Heart right ventricle (tissue), 16 donors: Measurements from ENCODE around the gene RAB40A. TPM values are rescaled to one million over a fixed set of nuclear protein-coding genes. Genes with fewer than 3 reads are reported as not detected.

Experiments
- ATAC-seq, 8 donors: fragments of 200-7000 bp; cut with Tn5 transposase; one replicate each; pipeline ENCODE4 v1.9.1; 2020; ENCODE audit warnings: mild to moderate bottlenecking in 8 of 8, moderate library complexity in 8 of 8, moderate number of reproducible peaks in 1 of 8
- DNase-seq, 2 donors: peaks; one replicate each; pipeline ENCODE4 v3.0.0-alpha.2; 2020
- H3K27ac ChIP-seq, 10 donors: fragments of 200-600 bp; sonication (generic) in 2 of 10; one replicate each; pipeline versions ENCODE4 v1.5.0 to v1.8.0; 2020 to 2022; ENCODE audit warnings: mild to moderate bottlenecking in 3 of 10
- H3K27me3 ChIP-seq, 7 donors: fragments of 200-600 bp; one replicate each; pipeline ENCODE4 v1.8.0; 2021 to 2022; ENCODE audit warnings: mild to moderate bottlenecking in 2 of 7
- H3K36me3 ChIP-seq, 9 donors: fragments of 200-600 bp; sonication (generic) in 1 of 9; one replicate each; pipeline versions ENCODE4 v1.5.0 to v1.8.0; 2020 to 2022; ENCODE audit warnings: mild to moderate bottlenecking in 2 of 9
- H3K4me1 ChIP-seq, 9 donors: fragments of 200-600 bp; sonication (generic) in 1 of 9; one replicate each; pipeline versions ENCODE4 v1.5.0 to v1.8.0; 2020 to 2022; ENCODE audit warnings: mild to moderate bottlenecking in 4 of 9
- H3K4me3 ChIP-seq, 10 donors: fragments of 200-600 bp; sonication (generic) in 2 of 10; one replicate each; pipeline versions ENCODE4 v1.5.0 to v1.8.0; 2020 to 2022; ENCODE audit warnings: mild to moderate bottlenecking in 7 of 10, moderate library complexity in 2 of 10
- H3K9me3 ChIP-seq, 11 donors: fragments of 200-600 bp in 10 of 11; sonication (generic) in 2 of 11; one replicate each; pipeline versions ENCODE4 v1.5.0 to v1.8.0; 2013 to 2022; ENCODE audit warnings: mild to moderate bottlenecking in 2 of 11, control low read depth in 1 of 11, moderate library complexity in 1 of 11
- WGBS, 2 donors: extraction: QIAGEN DNeasy Blood & Tissue Kit; methylation state at CpG; one replicate each; pipeline ENCODE4 v1.1.7; 2013; ENCODE audit warnings: inconsistent platforms in 1 of 2; 5-methylcytosine and 5-hydroxymethylcytosine counted together
- intact Hi-C, 10 donors: fragments of 100-400 bp; cut with DNase I; formaldehyde crosslinking; loops; one replicate each; pipeline versions ENCODE4 v1.11.1 to v1.14.2; 2022
- polyA plus RNA-seq, 2 donors: library from polyadenylated mRNA; stranded (reverse); fragments of 200-250 nt; gene quantifications; one replicate each; pipeline ENCODE4 v1.2.3, GENCODE V29; 2013
- total RNA-seq, 10 donors: library from RNA; stranded (reverse); fragmentation: NEBNext Ultra II Directional in 3 of 10; extraction: Animal tissue kit (Norgen Biotek cat#: 25700) in 3 of 10; gene quantifications; one replicate each; pipeline versions ENCODE4 v1.2.1 to v1.2.4, GENCODE V29; 2021 to 2023
- TF ChIP-seq, protein P1 (sequence below), 9 donors: fragments of 200-600 bp; sonication (generic) in 2 of 9; IDR thresholded peaks; one replicate each; pipeline versions ENCODE4 v1.5.0 to v1.8.0; 2021 to 2022; ENCODE audit warnings: antibody characterized with exemption in 9 of 9, mild to moderate bottlenecking in 5 of 9, moderate library complexity in 1 of 9
- donor health status: Arrhythmogenic right ventricular cardiomyopathy.
- donor health status: ischemic (EF 13 %, LVEDD 7.1; RV severe dilation, severe dysfunction).
- donor health status: healthy with polysubstance abuse.
- donor health status: DM: no; HTN: yes; CAD: no.
- donor health status: DM: no; HTN: no; CAD: no.
- donor health status: ischemic (EF 25% LVEDD 6.9; RV normal size, moderate dysfunction).
- donor health status: ischemic (EF 25% LVEDD 5.7; RV mildly dilated, moderate dysfunction).
- donor health status: healthy.
- donor health status: DM: yes; HTN: yes; CAD: no.
- donor health status: Ischemic cardiomyopathy.
- donor health status: ischemic (EF 35%, LVEDD 5.7; RV mildly dilated, moderate dysfunction).
- donor health status: nonischemic (EF 11% LVEDD 7.7; RV severe dilation, severe dysfunction).
- donor health status: DM: yes; HTN: yes; CAD: no.
- donor health status: PGD.
- donor health status: ischemic (EF 29% LVEDD 5.4; RV normal size, mild dysfunction).
- donor health status: nonischemic (EF 23%, LVEDD 6.1; RV moderate dilation, normal function).

Gene RAB40A
- total and polyA plus RNA-seq, 12 donors: 0.04 to 0.44 (median 0.26) TPM; not detected in 4

DNA sequence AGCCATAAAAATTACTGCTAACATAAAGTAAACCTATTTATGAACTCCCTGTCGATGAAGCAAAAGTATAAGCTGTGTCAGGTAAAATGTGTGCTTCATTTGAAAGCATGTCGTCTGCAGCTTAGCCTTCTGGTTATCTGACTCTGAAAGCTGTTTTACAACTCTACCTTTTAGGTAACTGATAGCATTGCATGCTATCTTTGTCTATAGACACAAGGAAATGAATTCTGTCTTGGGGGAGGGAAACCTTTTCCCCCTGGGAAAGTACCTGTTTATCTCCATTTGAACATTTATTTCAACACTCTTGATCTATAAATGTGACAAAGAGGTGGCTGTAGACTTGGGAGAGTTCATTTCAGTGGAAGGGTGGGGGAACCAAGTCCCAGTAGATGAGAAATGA lies 51.4 kb downstream of the RAB40A start:
- H3K4me3 ChIP-seq: no peak overlapping the region
- H3K27me3 ChIP-seq: peaks cover 0 to 30% (median 0%) of the 10 kb centered on the region in 7 donors
- 67 to 82% methylated on average over 2 of the region's 2 CpGs for WGBS, 2 donors
- H3K36me3 ChIP-seq: no peaks in the 10 kb centered on the region
- intact Hi-C loops: loop anchor here in 7 of 10 donors (2.0 to 10.0 kb wide), 5 partner anchors 125 to 256 kb away; partner anchors contain the start of genes BEX4 (in 3 of the 7) and TCEAL7 (in 1 of the 7)
- TF ChIP-seq, protein P1, sequence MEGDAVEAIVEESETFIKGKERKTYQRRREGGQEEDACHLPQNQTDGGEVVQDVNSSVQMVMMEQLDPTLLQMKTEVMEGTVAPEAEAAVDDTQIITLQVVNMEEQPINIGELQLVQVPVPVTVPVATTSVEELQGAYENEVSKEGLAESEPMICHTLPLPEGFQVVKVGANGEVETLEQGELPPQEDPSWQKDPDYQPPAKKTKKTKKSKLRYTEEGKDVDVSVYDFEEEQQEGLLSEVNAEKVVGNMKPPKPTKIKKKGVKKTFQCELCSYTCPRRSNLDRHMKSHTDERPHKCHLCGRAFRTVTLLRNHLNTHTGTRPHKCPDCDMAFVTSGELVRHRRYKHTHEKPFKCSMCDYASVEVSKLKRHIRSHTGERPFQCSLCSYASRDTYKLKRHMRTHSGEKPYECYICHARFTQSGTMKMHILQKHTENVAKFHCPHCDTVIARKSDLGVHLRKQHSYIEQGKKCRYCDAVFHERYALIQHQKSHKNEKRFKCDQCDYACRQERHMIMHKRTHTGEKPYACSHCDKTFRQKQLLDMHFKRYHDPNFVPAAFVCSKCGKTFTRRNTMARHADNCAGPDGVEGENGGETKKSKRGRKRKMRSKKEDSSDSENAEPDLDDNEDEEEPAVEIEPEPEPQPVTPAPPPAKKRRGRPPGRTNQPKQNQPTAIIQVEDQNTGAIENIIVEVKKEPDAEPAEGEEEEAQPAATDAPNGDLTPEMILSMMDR (IDR thresholded peaks at IDR 0.05): no peak
- no peaks in the 10 kb centered on the region for H3K4me1 ChIP-seq
- H3K9me3 ChIP-seq: peaks cover 0 to 5% (median 0%) of the 10 kb centered on the region in 11 donors
- ATAC-seq (no peak), DNase-seq (no peak)
- no peak overlapping the region for H3K27ac ChIP-seq

DNA sequence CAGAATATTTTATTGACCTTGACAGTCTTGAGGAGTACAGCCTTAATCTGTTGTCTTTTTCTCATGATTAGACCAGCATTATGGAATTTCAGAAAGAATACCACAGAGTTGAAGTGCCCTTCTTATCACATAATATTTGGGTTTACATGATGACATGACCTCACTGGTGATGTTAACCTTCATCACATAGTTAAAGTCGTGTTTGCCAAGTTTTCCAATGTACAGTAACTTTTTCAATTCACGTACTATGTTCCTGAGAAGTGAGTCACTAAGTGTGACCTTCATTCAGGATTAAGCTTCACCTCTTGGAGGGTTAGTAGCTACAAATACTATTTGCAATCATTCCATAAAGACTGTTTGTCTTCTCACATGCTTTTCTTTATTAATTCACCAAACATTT lies 52.1 kb downstream of the RAB40A start:
- intact Hi-C loops: loop anchor here in 7 of 10 donors (2.0 to 10.0 kb wide), 5 partner anchors 124 to 255 kb away; partner anchors contain the start of genes BEX4 (in 3 of the 7) and TCEAL7 (in 1 of the 7)
- Histone ChIP-seq H3K4me3 (no peak overlapping the region), H3K27ac (no peak overlapping the region), H3K36me3 (no peaks in the 10 kb centered on the region), H3K4me1 (no peaks in the 10 kb centered on the region), H3K27me3 (peaks cover 0 to 30% (median 0%) of the 10 kb centered on the region in 7 donors), H3K9me3 (peaks cover 0 to 3% (median 0%) of the 10 kb centered on the region in 11 donors)
- WGBS, 2 donors: 58% methylated on average over 2 of the region's 2 CpGs
- no peak for ATAC-seq
- DNase-seq: no peak
- TF ChIP-seq, protein P1 (IDR thresholded peaks at IDR 0.05): no peak

DNA sequence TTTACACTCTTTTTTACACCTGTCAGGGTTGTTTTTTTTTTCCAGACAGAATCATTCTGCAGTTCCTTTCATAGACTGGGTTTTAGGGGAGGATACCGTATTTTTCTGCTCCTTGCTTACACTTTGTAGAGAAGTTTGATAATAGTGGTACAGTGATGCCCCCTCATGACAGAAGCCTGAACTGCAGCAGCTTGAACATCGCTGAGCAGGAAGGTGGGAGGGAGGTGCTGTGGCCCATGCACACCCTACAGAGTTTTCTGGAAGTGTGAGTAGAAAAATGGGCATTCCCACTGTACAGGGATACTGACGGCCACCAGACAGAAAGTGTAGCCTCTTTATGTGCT lies 54.5 kb downstream of the RAB40A start:
- 0% methylated on average over 3 of the region's 3 CpGs for WGBS, 2 donors
- Histone ChIP-seq H3K4me3 (peak overlapping the region in 9 of 10 donors; percentile 11 to 47 (median 38)), H3K36me3 (no peaks in the 10 kb centered on the region), H3K27ac (no peak overlapping the region), H3K4me1 (no peaks in the 10 kb centered on the region), H3K27me3 (peaks cover 0 to 26% (median 0%) of the 10 kb centered on the region in 7 donors), H3K9me3 (no peaks in the 10 kb centered on the region)
- DNase-seq (peak; percentile 39 to 73), ATAC-seq (peak; percentile 73 to 96 (median 90))
- intact Hi-C loops: loop anchor here (1.0 to 10.0 kb wide), 8 partner anchors 118 to 254 kb away; partner anchors contain the start of genes BEX4 (in 3 of the 10) and TCEAL7 (in 1 of the 10)
- TF ChIP-seq, protein P1 (IDR thresholded peaks at IDR 0.05): peak; percentile 45 to 78 (median 72)

DNA sequence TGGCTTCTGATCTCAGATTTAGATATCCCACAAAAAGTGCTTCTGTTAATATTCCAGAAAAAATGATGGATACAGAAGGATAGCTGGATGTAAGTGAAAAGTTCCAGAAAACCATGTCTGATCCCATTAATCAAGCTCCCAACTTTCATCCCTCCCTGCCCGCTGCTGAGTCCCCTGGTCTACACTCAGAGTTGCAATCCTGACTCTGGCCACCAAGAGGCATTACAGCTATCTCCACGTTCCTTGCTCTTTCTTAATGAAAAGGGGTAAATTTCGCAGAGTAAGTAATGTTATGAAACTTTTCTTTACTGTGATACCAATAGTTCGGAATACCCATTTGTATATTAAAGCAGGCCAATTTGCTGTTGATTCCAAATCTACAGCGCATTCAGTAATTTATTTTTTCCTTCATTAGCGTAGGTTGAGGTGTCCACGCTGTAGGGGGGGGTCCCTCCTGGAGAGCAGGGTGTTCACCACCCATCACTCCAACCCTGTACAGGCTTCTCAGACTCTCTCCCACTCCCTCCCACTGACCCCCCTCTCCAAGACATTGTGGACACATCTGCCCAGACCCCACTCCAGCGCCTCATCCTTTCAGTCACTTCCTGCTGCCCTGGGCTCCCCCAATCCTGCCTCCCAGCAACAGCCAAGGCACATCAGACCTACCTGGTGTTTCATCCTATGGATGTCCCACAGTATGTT lies 55.1 kb downstream of the RAB40A start:
- H3K36me3 ChIP-seq: no peaks in the 10 kb centered on the region
- no peaks in the 10 kb centered on the region for H3K9me3 ChIP-seq
- no peak overlapping the region for H3K27ac ChIP-seq
- H3K4me3 ChIP-seq: peak overlapping the region in 9 of 10 donors; percentile 11 to 47 (median 38)
- no peaks in the 10 kb centered on the region for H3K4me1 ChIP-seq
- peak in 7 of 8 donors; percentile 16 to 82 (median 69) for ATAC-seq
- DNase-seq: peak in 1 of 2 donors; percentile 4
- 25 to 38% methylated on average over 8 of the region's 8 CpGs for WGBS, 2 donors
- TF ChIP-seq, protein P1 (IDR thresholded peaks at IDR 0.05): peak in 5 of 9 donors; percentile 28 to 40 (median 36)
- peaks cover 0 to 21% (median 0%) of the 10 kb centered on the region in 7 donors for H3K27me3 ChIP-seq
- intact Hi-C loops: loop anchor here in 9 of 10 donors (1.0 to 10.0 kb wide), 8 partner anchors 117 to 253 kb away; partner anchors contain the start of genes BEX4 (in 3 of the 9) and TCEAL7 (in 1 of the 9)
